Endothelial cell of umbilical vein (primary cell): ENCODE results near the gene MOCOS.

Experiments used
- EZH2 ChIP-seq: IDR thresholded peaks from 2 replicates; pipeline ENCODE4 v1.6.1; 2012; ENCODE audit warnings: borderline replicate concordance, low read depth, mild to moderate bottlenecking, moderate library complexity, low read length, inconsistent platforms; ENCODE audit not compliant: severe bottlenecking
- FOS ChIP-seq: IDR thresholded peaks from 2 replicates; pipeline ENCODE4 v1.6.1; 2011; ENCODE audit warnings: mild to moderate bottlenecking, low read length, moderate library complexity, borderline replicate concordance; ENCODE audit not compliant: insufficient read depth
- GATA2 ChIP-seq: IDR thresholded peaks from 2 replicates; pipeline ENCODE4 v1.7.0; 2011; ENCODE audit warnings: low read depth, mild to moderate bottlenecking, moderate library complexity, mixed read lengths, low read length; ENCODE audit not compliant: insufficient read length, insufficient read depth
- JUN ChIP-seq: IDR thresholded peaks from 2 replicates; pipeline ENCODE4 v1.6.1; 2011; ENCODE audit warnings: borderline replicate concordance, low read depth; ENCODE audit not compliant: insufficient read length, insufficient read depth
- MAX ChIP-seq: IDR thresholded peaks from 2 replicates; pipeline ENCODE4 v1.6.1; 2011; ENCODE audit not compliant: insufficient read depth, insufficient read length
- POLR2A ChIP-seq: IDR thresholded peaks from 2 replicates; pipeline ENCODE4 v1.6.1; 2012; ENCODE audit warnings: low read depth, mild to moderate bottlenecking, control low read depth, low read length
- POLR2AphosphoS5 ChIP-seq: IDR thresholded peaks from 2 replicates; pipeline ENCODE4 v1.6.1; 2012; ENCODE audit warnings: low read depth, mild to moderate bottlenecking, control low read depth, low read length, moderate library complexity; ENCODE audit not compliant: insufficient read depth
- TF ChIP-seq, protein P1 (sequence below), 2 donors: IDR thresholded peaks; 1 replicate in 1 of 2; 2 replicates in 1 of 2; pipeline ENCODE4 v1.5.1; 2011; ENCODE audit warnings: low read length in 2 of 2, mild to moderate bottlenecking in 2 of 2, moderate library complexity in 2 of 2, control low read depth in 1 of 2, inconsistent platforms in 1 of 2, low read depth in 1 of 2; ENCODE audit not compliant: insufficient read depth in 1 of 2; ENCODE audit errors: extremely low read depth in 1 of 2

- TF ChIP-seq JUN (peak; percentile 59), POLR2A (no peak), POLR2AphosphoS5 (no peak), EZH2 (no peak), MAX (no peak), GATA2 (no peak), FOS (peak; percentile 55)
- TF ChIP-seq, protein P1, sequence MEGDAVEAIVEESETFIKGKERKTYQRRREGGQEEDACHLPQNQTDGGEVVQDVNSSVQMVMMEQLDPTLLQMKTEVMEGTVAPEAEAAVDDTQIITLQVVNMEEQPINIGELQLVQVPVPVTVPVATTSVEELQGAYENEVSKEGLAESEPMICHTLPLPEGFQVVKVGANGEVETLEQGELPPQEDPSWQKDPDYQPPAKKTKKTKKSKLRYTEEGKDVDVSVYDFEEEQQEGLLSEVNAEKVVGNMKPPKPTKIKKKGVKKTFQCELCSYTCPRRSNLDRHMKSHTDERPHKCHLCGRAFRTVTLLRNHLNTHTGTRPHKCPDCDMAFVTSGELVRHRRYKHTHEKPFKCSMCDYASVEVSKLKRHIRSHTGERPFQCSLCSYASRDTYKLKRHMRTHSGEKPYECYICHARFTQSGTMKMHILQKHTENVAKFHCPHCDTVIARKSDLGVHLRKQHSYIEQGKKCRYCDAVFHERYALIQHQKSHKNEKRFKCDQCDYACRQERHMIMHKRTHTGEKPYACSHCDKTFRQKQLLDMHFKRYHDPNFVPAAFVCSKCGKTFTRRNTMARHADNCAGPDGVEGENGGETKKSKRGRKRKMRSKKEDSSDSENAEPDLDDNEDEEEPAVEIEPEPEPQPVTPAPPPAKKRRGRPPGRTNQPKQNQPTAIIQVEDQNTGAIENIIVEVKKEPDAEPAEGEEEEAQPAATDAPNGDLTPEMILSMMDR (IDR thresholded peaks at IDR 0.05; ENCODE audit: extremely low read depth in 1 of 2, insufficient read depth in 1 of 2, low read depth in 1 of 2, low read length in 2 of 2): no peak
Measured at GRCh38 chr18:36162981-36163380, 24.3 kb upstream of the MOCOS start.
